Activated CD8-positive, alpha-beta memory T cell treated with anti-CD3 and anti-CD28 coated beads, Interleukin-2, amount 50 U/mL, for 4 hours (primary cell): ENCODE measurements around the gene SHROOM2.

Experiments
- DNase-seq: peaks from one replicate; pipeline ENCODE4 v3.0.0-alpha.2; 2020

Gene SHROOM2

DNA sequence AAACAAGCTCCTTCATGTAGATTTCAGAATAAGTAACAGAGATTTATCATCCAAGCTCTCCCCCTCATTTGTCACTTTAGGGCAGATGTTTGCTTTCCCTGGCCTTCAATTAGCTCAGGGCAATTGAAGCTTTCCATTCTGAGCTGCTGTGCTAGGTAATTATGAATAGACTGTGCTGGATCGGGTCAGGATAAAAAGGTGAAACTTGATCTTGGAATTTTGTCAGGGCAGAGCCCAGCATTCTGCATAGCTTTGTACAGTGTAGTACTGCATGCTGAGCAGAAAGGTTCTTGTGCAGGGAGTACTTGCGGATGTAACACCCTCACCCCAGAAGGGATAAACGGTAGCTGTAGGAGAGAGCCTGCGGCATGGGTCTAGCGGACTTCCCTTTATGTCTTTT, 116.9 kb downstream of the SHROOM2 start:
- no peak for DNase-seq

DNA sequence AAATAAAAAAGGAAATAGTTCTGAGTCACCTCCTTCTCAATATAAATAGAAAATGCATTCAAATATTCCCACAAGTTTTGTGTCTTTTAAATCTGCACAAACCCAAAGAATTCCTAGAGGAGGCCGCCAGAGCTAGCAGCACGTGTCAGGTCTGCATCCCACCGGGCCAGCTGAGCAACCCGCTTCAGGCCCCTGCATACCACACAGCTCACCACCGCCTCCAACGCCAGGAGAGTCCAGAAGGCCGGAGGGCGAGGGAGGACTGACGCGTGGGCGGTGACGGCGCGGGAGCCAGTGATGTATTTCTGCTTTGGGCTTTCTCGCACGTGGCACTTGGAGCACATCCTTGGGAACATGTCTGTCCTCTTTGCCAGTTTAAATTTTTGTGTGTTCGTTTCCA, 119.1 kb downstream of the SHROOM2 start:
- no peak for DNase-seq

DNA sequence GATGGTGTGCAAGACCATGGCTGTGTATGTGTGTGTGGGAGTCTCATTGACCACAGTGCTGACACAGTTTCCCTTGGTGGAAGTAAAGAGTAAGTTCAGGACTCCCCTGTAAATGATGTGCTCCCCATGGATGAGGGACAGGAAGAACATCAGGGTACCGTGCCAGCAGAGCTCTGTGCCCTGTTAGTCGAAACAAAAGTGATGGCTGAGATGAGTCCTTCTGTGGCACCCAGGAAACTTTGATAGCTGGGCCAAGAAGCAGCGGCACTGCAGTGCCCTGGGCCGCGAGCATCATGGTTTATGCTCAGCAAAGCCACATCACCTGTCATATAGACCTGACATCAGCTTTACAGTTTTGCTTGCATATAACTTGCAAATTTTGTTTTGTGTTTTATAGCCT, 119.5 kb downstream of the SHROOM2 start:
- DNase-seq = no peak

DNA sequence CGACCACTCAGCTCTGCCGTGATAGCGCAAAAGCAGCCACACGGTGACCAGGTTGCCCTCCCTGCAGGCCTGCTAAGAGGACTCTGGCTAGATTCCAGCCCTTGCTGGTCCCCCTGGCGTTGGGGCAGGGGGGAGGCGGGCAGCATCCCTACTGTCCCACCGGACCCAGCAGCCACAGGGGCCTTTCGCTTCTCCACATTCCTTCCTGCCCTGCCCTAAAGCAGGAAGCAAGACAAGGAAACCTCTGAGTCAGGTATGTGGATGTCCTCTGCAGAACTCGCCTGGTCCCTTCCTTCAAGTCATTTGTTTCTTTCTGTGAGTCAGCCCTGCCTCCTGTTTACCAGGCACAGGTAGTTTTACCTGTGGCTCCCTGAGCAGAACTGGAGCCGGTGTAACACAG, 120.7 kb downstream of the SHROOM2 start:
- DNase-seq = no peak

DNA sequence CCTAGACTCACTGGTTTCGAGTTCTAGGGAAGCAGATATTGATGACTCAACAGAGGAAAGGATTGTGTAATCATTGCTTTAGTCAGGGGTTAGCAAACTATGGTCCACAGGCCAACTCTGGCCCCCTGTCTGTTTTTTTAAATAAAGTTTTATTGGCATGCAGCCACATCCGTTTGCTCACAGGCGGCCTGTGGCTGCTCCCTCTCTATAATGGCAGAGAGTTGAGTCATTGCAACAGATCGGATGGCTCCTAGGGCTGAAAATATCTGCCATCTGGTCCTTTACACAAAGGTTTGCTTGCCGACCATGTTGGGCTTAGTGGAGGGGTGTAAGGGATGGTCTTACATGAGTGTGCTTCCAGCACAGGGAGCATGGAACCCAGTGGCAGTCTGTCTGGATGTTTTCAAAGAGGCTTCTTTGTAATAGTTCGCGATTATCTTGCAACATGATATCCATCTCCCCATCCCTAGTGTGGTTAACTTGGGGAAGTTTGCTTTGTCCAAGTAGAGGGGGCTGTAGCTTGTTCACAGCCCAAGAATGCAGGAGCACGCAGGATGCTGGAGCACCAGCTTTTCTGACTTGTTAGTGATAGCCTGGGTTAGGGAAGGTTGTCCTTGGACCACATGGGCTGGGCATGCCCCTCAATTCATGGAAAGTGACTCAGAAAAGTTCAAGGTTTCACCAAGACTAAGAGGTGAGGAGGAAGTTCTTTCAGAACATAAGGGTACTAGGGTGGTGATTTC, 121.6 kb downstream of the SHROOM2 start:
- DNase-seq = no peak

DNA sequence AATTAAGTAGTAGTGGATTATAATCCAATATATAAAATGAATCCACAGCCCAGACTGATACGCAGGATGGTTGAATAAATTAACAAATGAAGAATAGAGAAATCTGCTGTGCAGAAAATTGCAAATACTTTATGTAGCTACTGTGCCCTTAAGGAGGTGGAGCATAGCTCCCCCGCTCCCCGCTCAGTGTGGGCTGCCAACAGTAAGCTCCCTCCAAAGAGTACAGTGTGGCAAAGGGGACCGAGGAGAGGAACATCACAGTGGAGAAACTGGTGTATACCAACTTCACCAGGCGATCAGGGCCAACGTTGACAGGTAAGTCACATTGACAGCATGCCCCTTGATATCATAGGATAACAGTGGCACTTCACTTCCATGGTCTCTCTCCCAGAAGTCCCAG, 123.0 kb downstream of the SHROOM2 start:
- DNase-seq = no peak

- DNase-seq = no peak
These were observed 125.3 kb downstream of the SHROOM2 start for GRCh38 chrX:9911487-9911886.

DNA sequence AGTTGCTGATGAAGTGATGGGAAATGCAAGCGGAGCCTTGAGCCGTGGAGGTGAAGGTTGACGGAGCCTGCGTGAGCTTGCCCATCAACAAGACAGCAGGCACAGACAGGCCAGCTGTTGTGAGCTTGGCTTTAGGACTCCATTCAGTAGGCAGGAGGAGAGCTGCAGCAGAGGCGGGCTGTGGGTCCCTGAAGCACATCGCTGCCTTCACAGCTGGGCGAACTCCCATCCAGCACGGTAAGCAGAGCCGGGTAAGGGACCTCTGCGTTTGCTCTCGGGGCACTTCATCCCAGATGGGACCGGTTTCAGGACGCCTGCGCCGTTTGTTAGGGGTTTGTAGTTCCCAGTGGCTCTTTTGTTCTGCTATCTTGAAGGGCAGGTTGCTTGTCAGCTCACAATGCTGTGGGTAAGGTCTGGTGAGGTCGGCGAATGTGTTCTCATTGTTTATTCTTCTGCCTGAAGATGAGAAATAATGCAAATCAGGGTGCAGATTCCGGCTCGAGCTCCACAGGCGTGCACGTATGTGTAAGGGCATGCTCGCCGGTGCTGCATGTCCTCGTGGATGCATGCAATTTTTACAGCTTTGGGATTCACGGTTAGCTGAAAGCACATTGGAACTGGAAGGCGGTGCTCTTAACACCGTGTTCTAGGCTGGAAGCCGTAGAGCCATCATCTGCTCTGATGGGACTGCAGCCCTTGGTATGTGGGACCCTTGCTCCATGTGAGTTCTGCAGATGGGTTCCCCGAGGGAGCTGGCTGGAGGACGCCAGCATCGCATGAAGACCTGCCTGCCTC, 126.3 kb downstream of the SHROOM2 start:
- no peak for DNase-seq

DNA sequence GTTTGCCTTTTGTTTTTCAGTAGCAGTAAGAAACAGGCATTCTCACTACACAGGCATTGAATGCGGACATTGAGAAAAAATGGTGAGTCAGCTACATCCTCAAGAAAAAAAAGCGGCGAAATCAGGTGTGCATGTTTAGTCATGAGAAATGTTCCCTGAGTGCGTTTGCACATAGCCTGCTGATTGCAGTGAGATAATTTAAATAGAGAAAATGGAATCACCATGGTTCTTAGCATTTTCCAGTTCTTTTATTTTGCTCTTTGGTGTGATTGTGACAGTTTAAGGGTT, 126.9 kb downstream of the SHROOM2 start:
- DNase-seq = no peak

- no peak for DNase-seq
These were observed 131.6 kb downstream of the SHROOM2 start for GRCh38 chrX:9917861-9918260.

DNA sequence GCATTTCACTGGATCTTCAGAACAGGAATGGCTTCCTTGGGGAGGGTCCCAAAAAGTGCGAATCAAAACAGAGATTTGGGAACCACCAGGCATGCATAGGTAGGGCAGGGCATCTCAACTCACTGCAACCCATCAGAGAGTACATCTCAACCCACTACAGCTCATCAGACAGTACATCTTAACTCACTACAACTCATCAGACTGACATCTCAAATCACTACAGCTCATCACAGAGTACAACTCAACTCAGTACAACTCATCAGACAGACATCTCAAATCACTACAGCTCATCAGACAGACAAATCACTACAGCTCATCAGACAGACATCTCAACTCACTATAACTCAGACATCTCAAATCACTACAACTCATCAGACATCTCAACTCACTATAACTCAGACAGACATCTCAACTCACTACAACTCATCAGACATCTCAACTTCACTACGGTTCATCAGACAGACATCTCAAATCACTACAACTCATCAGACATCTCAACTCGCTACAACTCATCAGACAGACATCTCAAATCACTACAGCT, 133.5 kb downstream of the SHROOM2 start:
- DNase-seq = no peak

DNA sequence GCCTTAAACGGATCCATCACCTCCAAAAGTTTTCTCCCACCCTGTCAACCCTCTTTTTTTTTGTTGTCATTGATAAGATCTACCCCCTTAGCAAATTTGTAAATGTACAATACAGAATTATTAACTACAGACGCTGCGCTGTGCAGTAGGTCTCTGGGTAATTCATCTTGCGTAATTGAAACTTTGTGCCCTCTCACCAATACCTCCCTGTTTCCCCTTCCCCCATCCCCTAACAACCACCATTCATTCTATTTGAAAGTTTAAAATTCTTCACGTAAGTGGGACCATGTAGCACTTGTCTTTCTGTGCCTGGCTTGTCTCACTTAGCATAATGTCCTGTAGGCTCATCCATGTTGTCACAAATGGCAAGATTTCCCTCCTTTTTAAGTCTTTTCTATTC, 135.2 kb downstream of the SHROOM2 start:
- DNase-seq = no peak

- no peak for DNase-seq
These were observed 137.1 kb downstream of the SHROOM2 start for GRCh38 chrX:9923357-9923756.

GRCh38 chrX:9926002-9926401, 139.8 kb downstream of the SHROOM2 start:
- DNase-seq = no peak

DNA sequence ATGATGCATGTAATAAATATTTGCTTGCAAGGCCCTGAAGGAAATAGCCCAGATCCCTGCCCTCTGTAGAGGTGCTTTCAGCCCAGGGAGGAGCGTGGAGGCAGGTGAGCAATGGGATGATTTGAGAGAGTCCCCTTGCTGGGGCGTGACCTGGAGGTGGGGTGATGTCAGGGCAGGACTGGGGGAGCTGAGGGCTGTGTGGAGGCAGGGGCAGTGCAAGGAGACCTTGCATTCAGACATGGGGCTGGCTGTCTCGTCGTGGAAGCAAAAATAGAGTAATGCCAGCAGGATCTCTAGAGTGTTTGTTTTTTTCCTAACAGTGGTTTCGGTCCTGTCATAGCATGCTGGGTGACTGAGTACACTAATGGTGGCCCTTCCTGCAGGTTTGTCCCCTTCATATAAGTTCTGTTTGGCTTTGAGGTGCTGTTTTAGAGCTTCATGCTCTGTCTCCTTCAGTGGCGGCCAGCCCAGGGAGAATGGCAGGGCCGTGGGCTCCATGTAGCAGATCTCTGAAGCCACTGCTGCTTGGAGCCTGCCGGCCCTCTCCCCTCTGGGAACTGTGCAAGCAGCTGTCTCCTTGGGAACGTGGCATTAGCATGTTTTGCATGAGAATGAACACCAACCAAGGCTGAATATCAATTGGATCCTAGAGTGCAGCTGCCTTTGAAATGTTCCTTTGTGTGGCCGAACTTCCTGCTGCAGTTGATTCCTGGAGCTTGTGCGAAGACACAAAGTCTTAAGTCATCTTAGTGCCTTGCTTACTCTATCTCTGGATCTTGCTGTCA, 141.7 kb downstream of the SHROOM2 start:
- DNase-seq = no peak

DNA sequence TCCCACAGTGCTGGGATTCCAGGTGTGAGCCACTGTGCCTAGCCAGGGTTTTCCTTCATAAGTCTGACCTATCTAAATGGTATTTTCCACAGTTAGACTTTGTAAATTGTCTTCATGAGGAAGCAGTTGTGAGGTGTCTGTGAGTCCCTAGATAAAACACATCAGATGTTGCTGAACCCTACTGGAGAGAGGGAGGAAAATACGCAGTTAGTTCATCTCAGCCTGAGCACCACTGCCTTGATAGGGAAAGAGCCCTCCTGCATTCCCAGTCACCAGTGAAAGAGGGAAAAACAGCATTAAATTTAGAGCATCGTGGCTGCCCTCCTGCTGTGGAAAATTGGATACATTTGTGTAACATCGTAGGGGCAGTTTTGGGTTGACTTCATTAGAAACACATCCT, 149.2 kb downstream of the SHROOM2 start:
- no peak for DNase-seq

DNA sequence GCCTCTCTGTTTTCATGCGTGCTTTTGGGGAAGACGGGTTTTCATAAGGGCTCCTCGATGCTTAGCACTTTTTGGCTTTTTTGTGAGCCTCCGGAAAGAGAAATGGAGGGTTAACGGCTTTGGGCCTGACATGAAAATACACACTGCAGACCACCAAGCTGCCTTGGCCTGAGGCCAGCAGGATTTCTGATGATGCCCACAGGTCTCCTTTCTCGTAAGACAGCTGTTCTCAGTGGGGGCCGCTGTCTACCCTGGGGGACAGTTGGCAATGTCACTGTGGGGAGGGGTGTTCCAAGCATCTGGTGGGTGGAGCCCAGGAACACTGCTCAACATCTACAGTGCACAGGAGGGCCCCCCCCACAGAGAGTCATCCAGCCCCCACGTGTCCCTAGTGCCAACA, 151.5 kb downstream of the SHROOM2 start:
- no peak for DNase-seq

- DNase-seq = no peak
These were observed 152.3 kb downstream of the SHROOM2 start for GRCh38 chrX:9938516-9938915.

DNA sequence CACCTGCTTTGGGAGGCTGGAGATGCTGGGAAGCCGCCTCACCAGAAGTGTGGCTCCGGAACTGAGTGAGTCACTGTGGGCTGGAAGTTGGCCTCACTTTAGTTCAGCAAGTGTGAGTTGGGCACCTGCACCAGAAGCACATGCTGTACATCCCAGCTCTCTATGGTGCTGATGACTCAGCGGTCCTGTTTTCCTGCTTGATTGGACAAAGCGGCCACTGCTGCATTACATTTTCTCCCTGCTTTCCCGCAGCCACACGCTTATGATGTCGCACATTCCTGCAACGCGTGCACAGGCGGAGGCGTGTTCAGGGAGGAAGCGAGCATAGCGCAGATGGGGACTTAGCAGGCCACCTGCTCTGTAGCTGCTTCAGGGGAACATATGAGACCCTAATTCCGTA, 154.2 kb downstream of the SHROOM2 start:
- DNase-seq = no peak

DNA sequence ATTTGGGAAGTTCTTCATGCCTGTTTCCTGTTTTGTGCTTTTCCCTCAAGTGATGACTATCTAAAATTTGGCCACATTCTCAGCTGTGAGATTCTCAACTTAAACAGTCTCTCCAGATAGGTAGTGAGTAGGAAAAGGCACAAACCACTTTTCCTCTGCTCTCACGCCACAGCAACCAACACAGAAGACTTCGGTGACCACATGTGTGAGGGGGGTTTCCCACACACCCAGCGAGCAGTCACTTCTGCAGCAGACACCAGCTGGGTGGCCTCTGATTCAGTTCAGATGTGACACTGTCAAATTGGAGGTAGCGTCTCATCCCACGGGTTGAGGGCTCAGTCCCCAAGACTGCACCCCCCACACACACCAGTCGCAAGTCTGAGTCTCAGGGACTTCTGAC, 155.9 kb downstream of the SHROOM2 start:
- peak; percentile 31 for DNase-seq

GRCh38 chrX:9943420-9943819, 157.2 kb downstream of the SHROOM2 start:
- DNase-seq = no peak

- DNase-seq = no peak
These were observed 161.0 kb downstream of the SHROOM2 start for GRCh38 chrX:9947131-9947794.

- no peak for DNase-seq
These were observed 162.2 kb downstream of the SHROOM2 start for GRCh38 chrX:9948406-9948805.
